IPS-20b (cell line): Measurements from ENCODE around the gene KCNG2.
"Not testable (repeated sequence)": the region's sequence is repeated elsewhere in the genome, so short reads cannot be mapped to it uniquely, and the experiment has no call there.

Experiments used
- H3K27ac ChIP-seq: one replicate; pipeline ENCODE4 v1.5.1; 2013; ENCODE audit warnings: low read length
- H3K27me3 ChIP-seq: 2 replicates; pipeline ENCODE4 v1.6.1; 2013; ENCODE audit warnings: mild to moderate bottlenecking, low read length, inconsistent platforms; ENCODE audit not compliant: insufficient read depth
- H3K36me3 ChIP-seq: 2 replicates; pipeline ENCODE4 v1.6.1; 2013; ENCODE audit warnings: low read depth, mild to moderate bottlenecking, inconsistent platforms, low read length, moderate library complexity; ENCODE audit not compliant: insufficient read depth
- H3K4me1 ChIP-seq: 2 replicates; pipeline ENCODE4 v1.6.1; 2013; ENCODE audit warnings: mild to moderate bottlenecking, control low read depth, inconsistent platforms, low read length, moderate library complexity; ENCODE audit not compliant: insufficient read depth
- H3K4me3 ChIP-seq: 2 replicates; pipeline ENCODE4 v1.5.1; 2013; ENCODE audit warnings: mild to moderate bottlenecking, low read length, inconsistent platforms
- H3K9ac ChIP-seq: 2 replicates; pipeline ENCODE4 v1.6.1; 2013; ENCODE audit warnings: low read depth, mild to moderate bottlenecking, inconsistent platforms, low read length, moderate library complexity
- H3K9me3 ChIP-seq: 2 replicates; pipeline ENCODE4 v1.6.1; 2013; ENCODE audit warnings: mild to moderate bottlenecking, low read depth, low read length, inconsistent platforms; ENCODE audit not compliant: insufficient read depth

KCNG2 gene, protein sequence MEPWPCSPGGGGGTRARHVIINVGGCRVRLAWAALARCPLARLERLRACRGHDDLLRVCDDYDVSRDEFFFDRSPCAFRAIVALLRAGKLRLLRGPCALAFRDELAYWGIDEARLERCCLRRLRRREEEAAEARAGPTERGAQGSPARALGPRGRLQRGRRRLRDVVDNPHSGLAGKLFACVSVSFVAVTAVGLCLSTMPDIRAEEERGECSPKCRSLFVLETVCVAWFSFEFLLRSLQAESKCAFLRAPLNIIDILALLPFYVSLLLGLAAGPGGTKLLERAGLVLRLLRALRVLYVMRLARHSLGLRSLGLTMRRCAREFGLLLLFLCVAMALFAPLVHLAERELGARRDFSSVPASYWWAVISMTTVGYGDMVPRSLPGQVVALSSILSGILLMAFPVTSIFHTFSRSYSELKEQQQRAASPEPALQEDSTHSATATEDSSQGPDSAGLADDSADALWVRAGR

DNA sequence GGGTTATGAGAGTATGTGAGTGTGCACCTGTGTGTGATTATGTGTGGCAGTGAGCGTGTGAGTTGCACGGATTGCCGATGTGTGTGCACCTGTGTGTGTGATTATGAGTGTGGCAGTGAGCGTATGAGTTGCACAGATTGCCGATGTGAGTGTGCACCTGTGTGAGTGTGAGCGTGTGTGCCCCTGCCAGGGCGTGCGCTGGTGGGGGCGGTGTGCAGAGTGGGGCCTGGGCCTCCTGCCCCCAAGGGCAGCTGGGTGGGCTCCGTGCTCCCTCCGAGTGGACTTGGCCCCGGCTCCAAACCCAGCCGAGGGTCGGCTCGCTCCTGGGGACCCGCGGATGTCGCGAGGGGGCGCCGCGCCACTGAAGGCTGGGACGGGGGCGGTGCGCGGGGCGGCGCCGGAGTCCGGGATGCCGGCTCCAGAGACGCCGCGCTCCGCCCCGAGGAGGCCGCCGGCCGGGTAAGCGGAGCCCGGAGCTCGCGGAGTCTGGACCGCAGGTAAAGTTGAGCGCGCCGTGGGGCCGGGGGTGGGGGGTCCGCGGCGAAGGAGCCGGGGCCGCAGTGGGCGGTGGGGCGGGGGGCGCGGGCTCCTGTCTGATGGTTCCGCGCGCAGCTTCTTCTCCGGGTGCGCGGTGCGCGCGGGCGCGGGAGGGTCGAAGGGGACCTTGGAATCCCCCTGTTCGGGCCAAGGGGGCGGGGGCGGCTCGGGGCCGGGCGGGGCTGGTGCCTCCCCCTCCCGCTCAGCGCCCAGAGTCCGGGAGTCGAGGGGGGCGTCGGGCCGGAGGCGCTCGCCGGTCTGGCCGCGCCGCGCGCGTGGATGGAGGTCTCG is at the start of gene KCNG2:
TSS of gene KCNG2 (plus strand) at position 421 of the 828 bp plus-strand sequence. CDS start 65,730 bp downstream, outside the sequence.
- Histone ChIP-seq H3K4me3 (peak within 1 kb of the TSS; percentile 62), H3K27me3 (peaks cover 70% of the 10 kb centered on the region), H3K4me1 (peaks cover 3% of the 10 kb centered on the region; the same call in 1 of the 2 replicates), H3K9ac (0 out of 2 replicates have a peak within 1 kb of the TSS, but pooled peaks have one; percentile 15), H3K27ac (no peak within 1 kb of the TSS), H3K36me3 (no peaks in the 10 kb centered on the region), H3K9me3 (no peaks in the 10 kb centered on the region)

DNA sequence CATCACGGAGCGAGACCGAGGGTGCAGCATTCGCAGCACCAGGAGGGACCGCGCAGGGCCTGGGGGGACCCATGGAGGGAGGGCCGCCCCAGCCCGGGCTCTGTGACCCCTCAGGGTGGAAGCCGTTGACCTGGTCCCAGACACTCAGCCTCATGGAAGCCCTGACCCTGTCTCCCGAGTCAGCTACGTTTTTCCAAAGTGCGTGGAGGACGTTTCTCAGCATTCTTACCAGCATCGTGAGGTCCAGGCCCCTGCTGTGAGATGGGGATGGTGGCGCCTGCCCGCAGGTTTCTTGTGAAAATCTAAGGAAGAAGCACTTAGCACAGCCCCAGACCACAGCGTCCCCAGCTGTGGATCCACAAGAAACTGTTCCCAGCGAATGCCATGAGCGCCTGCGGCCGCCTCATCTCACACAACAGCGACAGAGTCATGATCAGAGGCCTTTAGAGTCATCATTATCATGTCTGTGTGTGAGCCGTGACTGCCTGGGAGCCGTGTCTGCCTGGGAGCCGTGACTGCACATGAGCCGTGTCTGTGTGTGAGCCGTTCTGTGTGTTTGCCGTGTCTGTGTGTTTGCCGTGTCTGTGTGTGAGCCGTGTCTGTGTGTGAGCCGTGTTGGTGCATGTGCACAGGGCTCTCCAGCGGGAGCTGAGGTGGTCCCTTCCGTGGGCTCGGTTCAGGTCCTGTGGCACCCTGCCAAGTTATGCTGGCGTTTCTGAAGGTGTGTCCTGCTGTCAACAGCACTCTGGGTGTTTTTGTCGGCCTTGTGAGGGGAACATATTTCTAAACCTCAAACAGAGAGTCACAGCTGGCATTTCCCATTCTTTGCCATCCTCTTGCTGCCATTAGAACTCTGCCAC is 49.2 kb upstream of the KCNG2 start:
- Histone ChIP-seq H3K9me3 (no peaks in the 10 kb centered on the region; the same call in 1 of the 2 replicates), H3K4me1 (no peaks in the 10 kb centered on the region), H3K9ac (no peak overlapping the region), H3K4me3 (no peak overlapping the region), H3K27me3 (no peaks in the 10 kb centered on the region), H3K36me3 (peaks cover 12% of the 10 kb centered on the region; the same call in 1 of the 2 replicates), H3K27ac (no peak overlapping the region)

- Histone ChIP-seq H3K4me3 (no peak overlapping the region), H3K9me3 (no peaks in the 10 kb centered on the region; the same call in 1 of the 2 replicates), H3K36me3 (peaks cover 16% of the 10 kb centered on the region; the same call in 1 of the 2 replicates), H3K9ac (no peak overlapping the region), H3K27me3 (no peaks in the 10 kb centered on the region), H3K27ac (no peak overlapping the region), H3K4me1 (no peaks in the 10 kb centered on the region)
These were observed 48.2 kb upstream of the KCNG2 start for GRCh38 chr18:79749251-79750191.

GRCh38 chr18:79750980-79751571 is 46.7 kb upstream of the KCNG2 start:
- Histone ChIP-seq H3K4me1 (no peaks in the 10 kb centered on the region), H3K27ac (no peak overlapping the region), H3K36me3 (peaks cover 16% of the 10 kb centered on the region), H3K27me3 (no peaks in the 10 kb centered on the region), H3K9ac (no peak overlapping the region), H3K4me3 (no peak overlapping the region), H3K9me3 (no peaks in the 10 kb centered on the region; the same call in 1 of the 2 replicates)

DNA sequence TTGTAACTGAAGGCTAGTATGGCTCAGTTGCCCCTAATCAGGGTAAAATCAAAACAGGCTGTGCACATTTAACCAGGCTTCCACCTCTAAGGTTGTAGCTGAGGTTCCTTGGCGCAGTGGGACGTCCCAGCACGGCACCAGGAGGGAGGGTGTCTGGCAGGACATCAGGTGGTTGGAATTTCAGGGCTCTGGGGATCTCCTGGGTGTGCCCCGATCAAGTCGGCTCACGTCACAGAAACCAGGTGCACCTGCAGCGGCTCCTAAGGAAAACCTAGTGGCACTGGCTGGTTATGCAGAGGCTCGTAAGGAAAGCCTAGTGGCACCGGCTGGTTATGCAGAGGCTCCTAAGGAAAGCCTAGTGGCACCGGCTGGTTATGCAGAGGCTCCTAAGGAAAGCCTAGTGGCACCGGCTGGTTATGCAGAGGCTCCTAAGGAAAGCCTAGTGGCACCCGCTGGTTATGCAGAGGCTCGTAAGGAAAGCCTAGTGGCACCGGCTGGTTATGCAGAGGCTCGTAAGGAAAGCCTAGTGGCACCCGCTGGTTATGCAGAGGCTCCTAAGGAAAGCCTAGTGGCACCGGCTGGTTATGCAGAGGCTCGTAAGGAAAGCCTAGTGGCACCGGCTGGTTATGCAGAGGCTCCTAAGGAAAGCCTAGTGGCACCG is 45.7 kb upstream of the KCNG2 start:
- H3K4me3 ChIP-seq, H3K27ac ChIP-seq, H3K9me3 ChIP-seq, H3K9ac ChIP-seq, H3K4me1 ChIP-seq, H3K27me3 ChIP-seq: not testable (repeated sequence)
- peaks cover 16% of the 10 kb centered on the region for H3K36me3 ChIP-seq

GRCh38 chr18:79752946-79753345 is 44.8 kb upstream of the KCNG2 start:
- H3K27ac ChIP-seq, H3K9ac ChIP-seq, H3K4me1 ChIP-seq, H3K9me3 ChIP-seq, H3K4me3 ChIP-seq, H3K27me3 ChIP-seq: not testable (repeated sequence)
- peaks cover 16% of the 10 kb centered on the region for H3K36me3 ChIP-seq

DNA sequence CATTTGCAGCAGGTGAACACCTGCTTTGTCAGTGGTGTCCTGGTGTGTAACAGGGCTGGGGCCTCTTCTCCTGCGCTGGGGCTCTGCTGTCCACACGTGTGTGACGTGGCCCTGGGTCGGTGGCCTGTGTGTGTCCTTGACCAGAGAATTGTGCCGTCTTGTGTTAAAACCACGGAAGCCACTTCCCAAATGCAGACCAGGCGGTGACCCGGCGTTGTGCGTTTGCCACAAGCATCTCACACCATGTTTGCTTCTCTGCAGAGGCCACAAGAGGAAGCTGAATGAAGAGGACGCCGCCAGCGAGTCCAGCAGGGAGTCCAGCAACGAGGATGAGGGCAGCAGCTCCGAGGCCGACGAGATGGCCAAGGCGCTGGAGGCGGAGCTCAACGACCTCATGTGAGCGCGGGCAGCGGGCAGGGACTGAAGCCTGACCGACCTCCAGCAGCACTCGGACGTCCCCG is 44.3 kb upstream of the KCNG2 start:
- Histone ChIP-seq H3K27ac (no peak overlapping the region), H3K9me3 (no peaks in the 10 kb centered on the region; the same call in 1 of the 2 replicates), H3K36me3 (peaks cover 16% of the 10 kb centered on the region), H3K4me3 (no peak overlapping the region), H3K9ac (no peak overlapping the region), H3K27me3 (no peaks in the 10 kb centered on the region), H3K4me1 (no peaks in the 10 kb centered on the region)

- Histone ChIP-seq H3K9me3 (no peaks in the 10 kb centered on the region; the same call in 1 of the 2 replicates), H3K36me3 (peaks cover 16% of the 10 kb centered on the region), H3K9ac (no peak overlapping the region), H3K4me3 (no peak overlapping the region), H3K27me3 (no peaks in the 10 kb centered on the region), H3K4me1 (no peaks in the 10 kb centered on the region), H3K27ac (no peak overlapping the region)
These were observed 43.5 kb upstream of the KCNG2 start for GRCh38 chr18:79754022-79754761.

GRCh38 chr18:79754831-79755351 is 42.8 kb upstream of the KCNG2 start:
- no peaks in the 10 kb centered on the region for H3K4me1 ChIP-seq
- no peak overlapping the region for H3K9ac ChIP-seq

More at GRCh38 chr18:79754831-79755351, 42.8 kb upstream of the KCNG2 start:
- Histone ChIP-seq H3K9me3 (no peaks in the 10 kb centered on the region; the same call in 1 of the 2 replicates), H3K4me3 (no peak overlapping the region), H3K27ac (no peak overlapping the region), H3K36me3 (peaks cover 16% of the 10 kb centered on the region), H3K27me3 (no peaks in the 10 kb centered on the region)
